EL (cell line): ENCODE measurements around the gene COMMD10.
A peak's percentile ranks its signal among the peaks of the same experiment; 100 is the strongest.
"Not testable (repeated sequence)": the region's sequence is repeated elsewhere in the genome, so short reads cannot be mapped to it uniquely, and the experiment has no call there.

ENCODE experiments used
- DNase-seq: peaks from one replicate; pipeline ENCODE4 v3.0.0-alpha.2; 2016

The COMMD10 gene

GRCh38 chr5:116098998-116099397, 14.2 kb downstream of the COMMD10 start:
- DNase-seq = no peak

- DNase-seq = not testable (repeated sequence)
Measured at GRCh38 chr5:116104941-116105340, 20.1 kb downstream of the COMMD10 start.

- DNase-seq = no peak
Measured at GRCh38 chr5:116115163-116115562, 30.3 kb downstream of the COMMD10 start.

GRCh38 chr5:116130471-116130870, 45.6 kb downstream of the COMMD10 start:
- DNase-seq = peak; percentile 74

GRCh38 chr5:116130976-116131375, 46.2 kb downstream of the COMMD10 start:
- no peak for DNase-seq

- no peak for DNase-seq
Measured at GRCh38 chr5:116133281-116133680, 48.5 kb downstream of the COMMD10 start.

- no peak for DNase-seq
Measured at GRCh38 chr5:116135344-116135743, 50.5 kb downstream of the COMMD10 start.

GRCh38 chr5:116137544-116138378, 52.9 kb downstream of the COMMD10 start:
- DNase-seq = peak; percentile 50

GRCh38 chr5:116142495-116142894, 57.7 kb downstream of the COMMD10 start:
- DNase-seq = no peak

GRCh38 chr5:116144103-116144502, 59.3 kb downstream of the COMMD10 start:
- peak; percentile 63 for DNase-seq

- DNase-seq = no peak
Measured at GRCh38 chr5:116144991-116145390, 60.2 kb downstream of the COMMD10 start.

GRCh38 chr5:116145416-116145815, 60.6 kb downstream of the COMMD10 start:
- no peak for DNase-seq

GRCh38 chr5:116152169-116152568, 67.3 kb downstream of the COMMD10 start:
- DNase-seq = no peak

- no peak for DNase-seq
Measured at GRCh38 chr5:116153687-116154174, 68.9 kb downstream of the COMMD10 start.

GRCh38 chr5:116154252-116154651, 69.4 kb downstream of the COMMD10 start:
- no peak for DNase-seq

- no peak for DNase-seq
Measured at GRCh38 chr5:116154931-116155330, 70.1 kb downstream of the COMMD10 start.

- no peak for DNase-seq
Measured at GRCh38 chr5:116157902-116158301, 73.1 kb downstream of the COMMD10 start.

GRCh38 chr5:116159006-116159405, 74.2 kb downstream of the COMMD10 start:
- DNase-seq = no peak

GRCh38 chr5:116174111-116174510, 89.3 kb downstream of the COMMD10 start:
- no peak for DNase-seq

- peak; percentile 24 for DNase-seq
Measured at GRCh38 chr5:116176121-116176520, 91.3 kb downstream of the COMMD10 start.

GRCh38 chr5:116178925-116179324, 94.1 kb downstream of the COMMD10 start:
- DNase-seq = no peak

GRCh38 chr5:116209166-116209565, 124.3 kb downstream of the COMMD10 start:
- DNase-seq = no peak

- no peak for DNase-seq
Measured at GRCh38 chr5:116212225-116212624, 127.4 kb downstream of the COMMD10 start.

- no peak for DNase-seq
Measured at GRCh38 chr5:116216246-116216645, 131.4 kb downstream of the COMMD10 start.
